Hepatocyte (in vitro differentiated cells): ENCODE measurements around the gene SIRT5. TPM values are rescaled to one million over a fixed set of nuclear protein-coding genes. Genes with fewer than 3 reads are reported as not detected.
A peak's percentile ranks its signal among the peaks of the same experiment; 100 is the strongest.

ENCODE experiments used
- DNase-seq: peaks from one replicate; pipeline ENCODE4 v3.0.0-alpha.2; 2016; ENCODE audit warnings: low spot score
- H2AFZ ChIP-seq: fragments of 200-600 bp; sonication (generic); 2 replicates; pipeline ENCODE4 v1.6.0; 2016; ENCODE audit warnings: antibody characterized with exemption, mild to moderate bottlenecking
- H3K27ac ChIP-seq: fragments of 200-600 bp; sonication (generic); 2 replicates; pipeline ENCODE4 v1.5.1; 2016; ENCODE audit warnings: mild to moderate bottlenecking
- H3K27me3 ChIP-seq: fragments of 200-600 bp; sonication (generic); 2 replicates; pipeline ENCODE4 v1.6.1; 2016
- H3K36me3 ChIP-seq: fragments of 200-600 bp; sonication (generic); replicated peaks from 2 replicates; pipeline ENCODE4 v1.5.1; 2016; ENCODE audit warnings: low read depth; ENCODE audit not compliant: insufficient read depth
- H3K4me1 ChIP-seq: fragments of 200-600 bp; sonication (generic); 2 replicates; pipeline ENCODE4 v1.5.1; 2016; ENCODE audit warnings: mild to moderate bottlenecking, moderate library complexity; ENCODE audit not compliant: insufficient read depth
- H3K4me2 ChIP-seq: fragments of 200-600 bp; sonication (generic); 2 replicates; pipeline ENCODE4 v1.6.0; 2016
- H3K4me3 ChIP-seq: fragments of 200-600 bp; sonication (generic); 2 replicates; pipeline ENCODE4 v1.5.1; 2016; ENCODE audit warnings: mild to moderate bottlenecking
- H3K79me2 ChIP-seq: fragments of 200-600 bp; sonication (generic); 2 replicates; pipeline ENCODE4 v1.6.0; 2017; ENCODE audit warnings: mild to moderate bottlenecking
- H3K9me2 ChIP-seq: fragments of 200-600 bp; sonication (generic); replicated peaks from 2 replicates; pipeline ENCODE4 v1.6.0; 2017; ENCODE audit warnings: mild to moderate bottlenecking; ENCODE audit not compliant: insufficient read depth
- H3K9me3 ChIP-seq: fragments of 200-600 bp; sonication (generic); 2 replicates; pipeline ENCODE4 v1.5.1; 2016; ENCODE audit warnings: low read depth, mild to moderate bottlenecking
- H4K20me1 ChIP-seq: fragments of 200-600 bp; sonication (generic); 2 replicates; pipeline ENCODE4 v1.6.0; 2016; ENCODE audit warnings: mild to moderate bottlenecking; ENCODE audit not compliant: insufficient read depth, poor library complexity, severe bottlenecking
- CTCF ChIP-seq: fragments of 200-600 bp; sonication (generic); IDR thresholded peaks from 2 replicates; pipeline ENCODE4 v1.5.1; 2016; ENCODE audit warnings: antibody characterized with exemption, mild to moderate bottlenecking; ENCODE audit not compliant: poor library complexity
- EZH2 ChIP-seq: fragments of 200-600 bp; sonication (generic); IDR thresholded peaks from 2 replicates; pipeline ENCODE4 v1.6.1; 2016; ENCODE audit warnings: antibody characterized with exemption, mild to moderate bottlenecking, borderline replicate concordance
- EZH2phosphoT487 ChIP-seq: fragments of 200-600 bp; sonication (generic); IDR thresholded peaks from one replicate; pipeline ENCODE4 v1.6.1; 2018; ENCODE audit warnings: antibody characterized with exemption, mild to moderate bottlenecking, low read depth, moderate library complexity; ENCODE audit not compliant: unreplicated experiment, severe bottlenecking
- WGBS: methylation state at CpG from one replicate; pipeline ENCODE4 v1.1.6; 2016; ENCODE audit warnings: low lambda C conversion rate; ENCODE audit errors: missing lambda C conversion rate; 5-methylcytosine and 5-hydroxymethylcytosine counted together
- polyA plus RNA-seq: library from polyadenylated mRNA; unstranded; fragments of >200 nt; fragmentation: Nextera tagmentation; extraction: Ambion mirVana; gene quantifications from 2 replicates; pipeline ENCODE4 v1.2.1, GENCODE V29; 2016
- total RNA-seq: library from RNA; depleted of rRNA; stranded (reverse); fragments of >200 nt; gene quantifications from 2 replicates; pipeline ENCODE4 v1.2.3, GENCODE V29; 2014

SIRT5 gene
- total and polyA plus RNA-seq, 2 experiments from 2014 or later: 8.6 to 12.9 TPM

- H3K27me3 ChIP-seq: no peaks in the 10 kb centered on the region
- no peaks in the 10 kb centered on the region for H3K36me3 ChIP-seq
- no peak overlapping the region for H2AFZ ChIP-seq
- TF ChIP-seq CTCF: no peak
- TF ChIP-seq EZH2: no peak
- TF ChIP-seq EZH2phosphoT487: no peak
- no peaks in the 10 kb centered on the region for H4K20me1 ChIP-seq
- no peaks in the 10 kb centered on the region for H3K79me2 ChIP-seq
- H3K4me3 ChIP-seq: no peak overlapping the region
- no peak overlapping the region for H3K27ac ChIP-seq
- H3K9me2 ChIP-seq: no peaks in the 10 kb centered on the region
- H3K4me2 ChIP-seq: no peak overlapping the region
- DNase-seq: no peak
- no peaks in the 10 kb centered on the region for H3K9me3 ChIP-seq
- no peaks in the 10 kb centered on the region for H3K4me1 ChIP-seq
- 47% methylated on average over 2 of the region's 2 CpGs for WGBS
Measured at GRCh38 chr6:13537527-13537897, 36.9 kb upstream of the SIRT5 start.

GRCh38 chr6:13538084-13538483, 36.3 kb upstream of the SIRT5 start:
- no peak overlapping the region for H3K27ac ChIP-seq
- peak; percentile 59 for DNase-seq
- 66% methylated on average over 2 of the region's 2 CpGs for WGBS
- H3K9me3 ChIP-seq: no peaks in the 10 kb centered on the region
- H4K20me1 ChIP-seq: no peaks in the 10 kb centered on the region
- no peaks in the 10 kb centered on the region for H3K79me2 ChIP-seq
- H3K4me2 ChIP-seq: no peak overlapping the region
- TF ChIP-seq EZH2: no peak
- TF ChIP-seq CTCF: peak; percentile 46
- H3K4me1 ChIP-seq: no peaks in the 10 kb centered on the region
- no peaks in the 10 kb centered on the region for H3K36me3 ChIP-seq
- H3K9me2 ChIP-seq: no peaks in the 10 kb centered on the region
- no peaks in the 10 kb centered on the region for H3K27me3 ChIP-seq
- no peak overlapping the region for H3K4me3 ChIP-seq
- H2AFZ ChIP-seq: no peak overlapping the region

GRCh38 chr6:13538600-13538999, 35.8 kb upstream of the SIRT5 start:
- Histone ChIP-seq H3K9me3 (no peaks in the 10 kb centered on the region), H3K4me2 (no peak overlapping the region), H3K36me3 (no peaks in the 10 kb centered on the region), H3K27me3 (no peaks in the 10 kb centered on the region), H3K4me1 (no peaks in the 10 kb centered on the region), H2AFZ (no peak overlapping the region), H3K4me3 (no peak overlapping the region), H3K27ac (no peak overlapping the region), H4K20me1 (no peaks in the 10 kb centered on the region), H3K9me2 (no peaks in the 10 kb centered on the region), H3K79me2 (no peaks in the 10 kb centered on the region)
- DNase-seq: no peak
- no peak for TF ChIP-seq EZH2
- no peak for TF ChIP-seq CTCF
- no peak for TF ChIP-seq EZH2phosphoT487
- WGBS: 78% methylated on average over 3 of the region's 3 CpGs

- Histone ChIP-seq H3K27me3 (no peaks in the 10 kb centered on the region), H3K36me3 (no peaks in the 10 kb centered on the region), H3K9me3 (no peaks in the 10 kb centered on the region), H3K79me2 (no peaks in the 10 kb centered on the region), H3K9me2 (no peaks in the 10 kb centered on the region), H3K27ac (no peak overlapping the region), H4K20me1 (no peaks in the 10 kb centered on the region), H3K4me1 (no peaks in the 10 kb centered on the region), H2AFZ (no peak overlapping the region), H3K4me2 (no peak overlapping the region), H3K4me3 (no peak overlapping the region)
- WGBS: 95% methylated on average over 1 of the region's 1 CpG
- no peak for TF ChIP-seq EZH2
- no peak for TF ChIP-seq CTCF
- TF ChIP-seq EZH2phosphoT487: no peak
- DNase-seq: no peak
Measured at GRCh38 chr6:13539572-13539971, 34.8 kb upstream of the SIRT5 start.
